Mesothelial cell of epicardium (in vitro differentiated cells): ENCODE data around the gene NLK. TPM values are rescaled to one million over a fixed set of nuclear protein-coding genes. Genes with fewer than 3 reads are reported as not detected.

ENCODE experiments used
- DNase-seq, 2 experiments: peaks; one replicate each; pipeline ENCODE4 v3.0.0; 2021; ENCODE audit warnings: low spot score in 2 of 2; ENCODE audit not compliant: unreplicated experiment in 2 of 2
- H3K27ac Mint-ChIP-seq: 2 replicates; pipeline ENCODE4 v1.8.0; 2021; ENCODE audit warnings: mixed read lengths
- H3K27me3 Mint-ChIP-seq: 2 replicates; pipeline ENCODE4 v1.8.0; 2021; ENCODE audit warnings: low read depth, mixed read lengths
- H3K36me3 Mint-ChIP-seq: 2 replicates; pipeline ENCODE4 v1.8.0; 2021; ENCODE audit warnings: mixed read lengths
- H3K4me1 Mint-ChIP-seq: 2 replicates; pipeline ENCODE4 v1.8.0; 2021; ENCODE audit warnings: mixed read lengths
- H3K4me3 Mint-ChIP-seq: 2 replicates; pipeline ENCODE4 v1.8.0; 2021; ENCODE audit warnings: mild to moderate bottlenecking, moderate library complexity, mixed read lengths
- H3K9me3 Mint-ChIP-seq: 2 replicates; pipeline ENCODE4 v1.8.0; 2021; ENCODE audit warnings: mixed read lengths
- CTCF ChIP-seq: fragments of 200-600 bp; sonication (generic); IDR thresholded peaks from one replicate; pipeline ENCODE4 v1.5.0; 2021; ENCODE audit warnings: antibody characterized with exemption; ENCODE audit not compliant: unreplicated experiment
- total RNA-seq: library from RNA; stranded (reverse); gene quantifications from 3 replicates; pipeline ENCODE4 v1.2.1, GENCODE V29; 2021

Gene NLK
- total RNA-seq, 1 donor from 2014 or later: 22.6 TPM

- H3K4me3 Mint-ChIP-seq: no peak overlapping the region
- peaks cover 4% of the 10 kb centered on the region for H3K36me3 Mint-ChIP-seq
- H3K9me3 Mint-ChIP-seq: no peaks in the 10 kb centered on the region
- no peak for TF ChIP-seq CTCF
- no peaks in the 10 kb centered on the region for H3K27me3 Mint-ChIP-seq
- no peak overlapping the region for H3K27ac Mint-ChIP-seq
- no peak for DNase-seq
- H3K4me1 Mint-ChIP-seq: peaks cover 7% of the 10 kb centered on the region
Measured at GRCh38 chr17:28125526-28126378, 83.3 kb downstream of the NLK start.

- no peak overlapping the region for H3K4me3 Mint-ChIP-seq
- DNase-seq: no peak
- TF ChIP-seq CTCF: no peak
- H3K27me3 Mint-ChIP-seq: no peaks in the 10 kb centered on the region
- no peaks in the 10 kb centered on the region for H3K9me3 Mint-ChIP-seq
- peaks cover 4% of the 10 kb centered on the region for H3K36me3 Mint-ChIP-seq
- H3K4me1 Mint-ChIP-seq: peaks cover 14% of the 10 kb centered on the region
- H3K27ac Mint-ChIP-seq: no peak overlapping the region
Measured at GRCh38 chr17:28127196-28127595, 84.7 kb downstream of the NLK start.

GRCh38 chr17:28128779-28129178, 86.3 kb downstream of the NLK start:
- no peaks in the 10 kb centered on the region for H3K9me3 Mint-ChIP-seq
- TF ChIP-seq CTCF: no peak
- H3K4me1 Mint-ChIP-seq: peaks cover 14% of the 10 kb centered on the region
- no peak overlapping the region for H3K27ac Mint-ChIP-seq
- no peak overlapping the region for H3K4me3 Mint-ChIP-seq
- DNase-seq: no peak
- no peaks in the 10 kb centered on the region for H3K27me3 Mint-ChIP-seq
- peaks cover 3% of the 10 kb centered on the region for H3K36me3 Mint-ChIP-seq

GRCh38 chr17:28130472-28130871, 88.0 kb downstream of the NLK start:
- DNase-seq: no peak
- no peaks in the 10 kb centered on the region for H3K9me3 Mint-ChIP-seq
- no peak overlapping the region for H3K27ac Mint-ChIP-seq
- H3K36me3 Mint-ChIP-seq: peaks cover 6% of the 10 kb centered on the region
- H3K4me3 Mint-ChIP-seq: no peak overlapping the region
- peaks cover 14% of the 10 kb centered on the region for H3K4me1 Mint-ChIP-seq
- TF ChIP-seq CTCF: no peak
- no peaks in the 10 kb centered on the region for H3K27me3 Mint-ChIP-seq

- TF ChIP-seq CTCF: no peak
- no peak for DNase-seq
- Mint-ChIP-seq H3K9me3 (no peaks in the 10 kb centered on the region), H3K27me3 (no peaks in the 10 kb centered on the region), H3K27ac (peak overlapping the region; percentile 52), H3K4me1 (peaks cover 14% of the 10 kb centered on the region), H3K36me3 (peaks cover 8% of the 10 kb centered on the region), H3K4me3 (no peak overlapping the region)
Measured at GRCh38 chr17:28131599-28131998, 89.1 kb downstream of the NLK start.
